ENCODE results near the gene RETREG1. TPM values are rescaled to one million over a fixed set of nuclear protein-coding genes. Genes with fewer than 3 reads are reported as not detected.
"Not testable (repeated sequence)": the region's sequence is repeated elsewhere in the genome, so short reads cannot be mapped to it uniquely, and the experiment has no call there.

RETREG1 gene
- total and polyA plus RNA-seq, 12 donors: 14.6 to 337 (median 216) TPM

GRCh38 chr5:16542236-16542635, 74.6 kb downstream of the RETREG1 start:
- TF ChIP-seq CTCF (IDR thresholded peaks at IDR 0.05): no peak
- DNase-seq (no peak), ATAC-seq (no peak)
- peak overlapping the region in 4 of 10 donors; percentile 1 to 94 (median 18) for H3K27ac ChIP-seq
- intact Hi-C loops (cut with DNase I): loop anchor here in 2 of 10 donors (5.0 to 10.0 kb wide), 2 partner anchors 35 to 123 kb away; no protein-coding TSS in a partner anchor
- WGBS, 2 donors: 88 to 89% methylated on average over 6 of the region's 6 CpGs
- no peak overlapping the region for H3K4me3 ChIP-seq
- H3K4me1 ChIP-seq: peaks cover 3 to 67% (median 25%) of the 10 kb centered on the region in 9 donors
- H3K27me3 ChIP-seq: no peaks in the 10 kb centered on the region
- H3K36me3 ChIP-seq: no peaks in the 10 kb centered on the region
- no peaks in the 10 kb centered on the region for H3K9me3 ChIP-seq

- H3K4me1 ChIP-seq: peaks cover 3 to 66% (median 28%) of the 10 kb centered on the region in 9 donors
- intact Hi-C loops (cut with DNase I): loop anchor here in 2 of 10 donors (5.0 to 10.0 kb wide), 2 partner anchors 34 to 123 kb away; no protein-coding TSS in a partner anchor
- not testable (repeated sequence) for H3K9me3 ChIP-seq, H3K27me3 ChIP-seq, DNase-seq, H3K36me3 ChIP-seq, ATAC-seq, H3K4me3 ChIP-seq
- H3K27ac ChIP-seq: peak overlapping the region in 6 of 10 donors; percentile 1 to 94 (median 56)
Observed at GRCh38 chr5:16541592-16541991, 75.2 kb downstream of the RETREG1 start.

GRCh38 chr5:16540421-16540820, 76.4 kb downstream of the RETREG1 start:
- peak overlapping the region; percentile 51 to 94 (median 88) for H3K27ac ChIP-seq
- ATAC-seq: peak in 1 of 8 donors; percentile 29

GRCh38 chr5:16539169-16539666, 77.6 kb downstream of the RETREG1 start:
- no peak overlapping the region for H3K4me3 ChIP-seq
- no peak for TF ChIP-seq CTCF (IDR thresholded peaks at IDR 0.05)
- H3K27me3 ChIP-seq: no peaks in the 10 kb centered on the region
- DNase-seq (peak; percentile 73 to 75), ATAC-seq (peak; percentile 85 to 96 (median 92))
- H3K27ac ChIP-seq: peak overlapping the region; percentile 51 to 94 (median 88)
- WGBS, 2 donors: 31 to 33% methylated on average over 12 of the region's 12 CpGs
- H3K9me3 ChIP-seq: no peaks in the 10 kb centered on the region
- H3K4me1 ChIP-seq: peaks cover 3 to 57% (median 33%) of the 10 kb centered on the region in 9 donors
- no peaks in the 10 kb centered on the region for H3K36me3 ChIP-seq
- intact Hi-C loops (cut with DNase I): loop anchor here in 1 of 10 donors (5.0 kb wide), 1 partner anchor 47 kb away; no protein-coding TSS in a partner anchor

More at GRCh38 chr5:16540421-16540820, 76.4 kb downstream of the RETREG1 start:
- H3K27me3 ChIP-seq: no peaks in the 10 kb centered on the region
- WGBS, 2 donors: 79 to 83% methylated on average over 3 of the region's 3 CpGs
- intact Hi-C loops (cut with DNase I): loop anchor here in 2 of 10 donors (5.0 to 10.0 kb wide), 2 partner anchors 33 to 124 kb away; no protein-coding TSS in a partner anchor
- no peaks in the 10 kb centered on the region for H3K36me3 ChIP-seq
- DNase-seq: no peak
- H3K4me1 ChIP-seq: peaks cover 3 to 64% (median 29%) of the 10 kb centered on the region in 9 donors
- H3K9me3 ChIP-seq: no peaks in the 10 kb centered on the region
- TF ChIP-seq CTCF (IDR thresholded peaks at IDR 0.05): no peak
- H3K4me3 ChIP-seq: no peak overlapping the region

GRCh38 chr5:16538006-16538405, 78.8 kb downstream of the RETREG1 start:
- Histone ChIP-seq H3K9me3 (no peaks in the 10 kb centered on the region), H3K4me3 (no peak overlapping the region), H3K27me3 (no peaks in the 10 kb centered on the region), H3K27ac (peak overlapping the region in 9 of 10 donors; percentile 7 to 94 (median 88)), H3K4me1 (peaks cover 3 to 59% (median 34%) of the 10 kb centered on the region in 9 donors), H3K36me3 (no peaks in the 10 kb centered on the region)
- WGBS, 2 donors: 68 to 79% methylated on average over 8 of the region's 8 CpGs
- TF ChIP-seq CTCF (IDR thresholded peaks at IDR 0.05): no peak
- ATAC-seq: no peak
- no peak for DNase-seq
- intact Hi-C loops (cut with DNase I): loop anchor here in 1 of 10 donors (5.0 kb wide), 1 partner anchor 46 kb away; no protein-coding TSS in a partner anchor

Data from heart right ventricle (tissue), 16 donors.